Testis (tissue), 2 donors: ENCODE measurements around the gene LTBP1.

Experiments used
- POLR2A ChIP-seq: fragments of 450-650 bp; IDR thresholded peaks from one replicate; pipeline ENCODE4 v1.6.1; 2017; ENCODE audit warnings: antibody characterized with exemption, mild to moderate bottlenecking, moderate library complexity
- TF ChIP-seq, protein P1 (sequence below), 3 experiments: fragments of 450-650 bp in 2 of 3; fragments of 200-600 bp in 1 of 3; sonication (generic) in 1 of 3; IDR thresholded peaks; one replicate each; pipeline ENCODE4 v1.5.1; 2016 to 2019; ENCODE audit warnings: antibody characterized with exemption in 3 of 3, mild to moderate bottlenecking in 2 of 3, moderate library complexity in 1 of 3

DNA sequence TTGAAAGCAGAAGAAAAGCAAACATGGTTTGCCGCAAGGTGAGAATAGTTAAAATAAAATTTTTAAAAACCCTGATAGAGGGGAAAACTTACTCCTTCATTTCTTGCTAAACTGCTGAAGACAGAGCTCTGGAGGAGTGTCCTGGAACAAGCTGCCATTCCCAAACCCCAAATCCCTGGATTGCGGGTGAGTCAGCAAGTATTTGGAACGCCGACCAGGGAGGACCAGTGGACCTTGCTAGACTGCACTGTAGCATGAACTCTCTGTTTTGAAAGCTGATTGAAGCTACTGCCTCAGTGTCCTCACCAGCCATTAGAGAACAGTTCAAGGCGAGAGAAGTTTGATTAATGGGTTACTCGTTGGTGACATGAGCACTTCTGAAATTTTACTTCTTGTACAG lies 430.3 kb downstream of the LTBP1 start:
- TF ChIP-seq, protein P1, sequence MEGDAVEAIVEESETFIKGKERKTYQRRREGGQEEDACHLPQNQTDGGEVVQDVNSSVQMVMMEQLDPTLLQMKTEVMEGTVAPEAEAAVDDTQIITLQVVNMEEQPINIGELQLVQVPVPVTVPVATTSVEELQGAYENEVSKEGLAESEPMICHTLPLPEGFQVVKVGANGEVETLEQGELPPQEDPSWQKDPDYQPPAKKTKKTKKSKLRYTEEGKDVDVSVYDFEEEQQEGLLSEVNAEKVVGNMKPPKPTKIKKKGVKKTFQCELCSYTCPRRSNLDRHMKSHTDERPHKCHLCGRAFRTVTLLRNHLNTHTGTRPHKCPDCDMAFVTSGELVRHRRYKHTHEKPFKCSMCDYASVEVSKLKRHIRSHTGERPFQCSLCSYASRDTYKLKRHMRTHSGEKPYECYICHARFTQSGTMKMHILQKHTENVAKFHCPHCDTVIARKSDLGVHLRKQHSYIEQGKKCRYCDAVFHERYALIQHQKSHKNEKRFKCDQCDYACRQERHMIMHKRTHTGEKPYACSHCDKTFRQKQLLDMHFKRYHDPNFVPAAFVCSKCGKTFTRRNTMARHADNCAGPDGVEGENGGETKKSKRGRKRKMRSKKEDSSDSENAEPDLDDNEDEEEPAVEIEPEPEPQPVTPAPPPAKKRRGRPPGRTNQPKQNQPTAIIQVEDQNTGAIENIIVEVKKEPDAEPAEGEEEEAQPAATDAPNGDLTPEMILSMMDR (IDR thresholded peaks at IDR 0.05) = no peak
- no peak for TF ChIP-seq POLR2A
